Measurements from ENCODE around the gene LPP.
A peak's percentile ranks its signal among the peaks of the same experiment; 100 is the strongest.

LPP gene

DNA sequence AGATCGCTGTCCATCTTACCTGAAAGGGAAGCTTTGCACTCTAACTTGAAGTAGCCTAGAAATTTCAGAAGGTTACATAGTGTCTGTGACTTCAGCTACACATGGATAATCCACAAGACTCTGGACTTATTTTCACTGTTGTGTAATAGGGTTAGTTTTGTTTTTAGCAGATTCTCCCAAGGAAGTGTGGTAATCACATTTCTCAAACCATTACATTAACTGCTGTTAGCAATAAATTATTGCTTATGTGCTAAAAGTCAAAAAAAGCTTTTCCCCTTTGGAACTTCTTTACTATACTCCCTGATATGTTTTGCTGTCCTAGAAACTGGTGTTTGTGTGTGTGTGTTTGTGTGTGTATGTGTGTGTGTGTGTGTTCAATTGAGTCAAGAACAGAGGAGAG, 666.0 kb downstream of the LPP start:
- no peak for DNase-seq

DNA sequence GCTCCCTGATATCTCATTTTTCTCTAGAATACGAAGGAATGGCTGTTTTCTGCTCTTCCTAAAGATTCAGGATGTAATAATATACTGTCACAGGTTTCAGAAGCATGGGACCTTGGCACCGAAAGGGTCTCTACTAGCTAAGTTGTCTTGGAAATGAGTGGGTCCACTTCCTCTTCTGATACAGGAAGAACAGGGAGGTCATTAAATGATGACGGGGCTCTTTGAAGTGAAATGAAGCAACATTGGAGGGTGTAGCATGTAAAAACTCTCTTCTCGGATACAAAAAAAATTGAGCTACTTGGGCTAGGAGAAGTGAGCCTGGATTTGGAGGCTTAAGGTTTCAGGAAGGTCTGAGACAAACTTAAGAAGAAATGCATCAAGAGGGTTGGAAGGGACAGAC, 668.0 kb downstream of the LPP start:
- DNase-seq = no peak

- no peak for DNase-seq
Observed at GRCh38 chr3:188822411-188822810, 668.5 kb downstream of the LPP start.

DNA sequence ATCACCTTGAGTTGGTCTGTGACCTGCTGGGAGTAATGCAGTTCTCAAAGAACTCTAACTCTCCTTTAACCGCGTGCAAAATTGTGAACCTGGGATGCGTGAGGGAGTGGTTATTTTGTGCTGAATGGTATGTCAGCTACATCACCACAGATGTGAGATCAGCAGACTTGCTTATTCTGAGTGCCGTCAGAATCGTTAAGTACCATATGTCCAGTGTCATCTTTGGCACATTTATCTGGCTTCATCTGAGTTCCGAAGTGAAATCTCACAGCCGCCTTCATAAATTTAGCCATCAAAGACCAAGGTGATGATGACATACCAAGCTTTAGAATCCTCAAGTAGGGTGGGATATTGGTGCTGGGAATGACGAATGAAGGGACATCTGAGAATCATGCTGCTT, 670.6 kb downstream of the LPP start:
- no peak for DNase-seq

- DNase-seq = no peak
Observed at GRCh38 chr3:188825901-188826300, 671.9 kb downstream of the LPP start.

DNA sequence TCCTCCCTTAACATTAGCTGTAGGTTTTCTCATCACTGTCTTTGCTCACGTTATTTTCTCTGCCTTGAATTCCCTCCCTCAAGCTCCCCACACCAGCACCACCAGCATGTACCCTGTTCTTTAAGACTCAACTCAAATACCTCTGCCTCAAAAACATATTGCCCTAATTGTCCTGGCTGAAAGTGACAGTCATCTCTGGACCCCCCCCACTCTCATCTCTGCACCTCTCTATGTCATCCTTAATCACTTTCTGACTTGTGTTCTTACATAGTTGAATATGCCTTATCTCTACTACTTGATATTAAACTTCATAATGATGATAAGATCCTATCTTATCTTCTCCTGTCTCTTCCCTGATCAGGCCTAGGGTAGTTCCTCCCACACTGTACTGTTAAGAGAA, 672.6 kb downstream of the LPP start:
- DNase-seq = no peak

- no peak for DNase-seq
Observed at GRCh38 chr3:188827103-188827502, 673.1 kb downstream of the LPP start.

DNA sequence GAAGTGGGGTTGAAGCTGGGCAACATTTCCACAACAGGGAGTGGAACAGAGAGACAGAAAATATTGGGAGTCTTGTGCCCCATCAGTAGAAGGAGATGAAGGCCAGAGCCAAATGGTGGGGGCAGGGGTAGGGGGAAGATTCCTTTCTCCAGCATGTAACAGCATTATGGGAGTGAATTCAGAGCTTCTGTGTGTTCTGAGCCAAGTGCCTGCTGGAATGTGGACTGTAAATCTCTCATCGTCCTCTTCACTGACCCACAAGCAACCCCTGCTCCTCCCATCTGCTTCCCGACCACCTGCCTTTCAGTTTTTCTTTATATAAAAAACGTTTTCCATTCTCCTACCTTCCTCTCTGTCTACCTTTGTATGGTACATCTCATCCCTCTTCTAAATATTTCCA, 673.6 kb downstream of the LPP start:
- no peak for DNase-seq

- no peak for DNase-seq
Observed at GRCh38 chr3:188829130-188829529, 675.2 kb downstream of the LPP start.

- no peak for DNase-seq
Observed at GRCh38 chr3:188829576-188829975, 675.6 kb downstream of the LPP start.

GRCh38 chr3:188830893-188831292, 676.9 kb downstream of the LPP start:
- DNase-seq = no peak

DNA sequence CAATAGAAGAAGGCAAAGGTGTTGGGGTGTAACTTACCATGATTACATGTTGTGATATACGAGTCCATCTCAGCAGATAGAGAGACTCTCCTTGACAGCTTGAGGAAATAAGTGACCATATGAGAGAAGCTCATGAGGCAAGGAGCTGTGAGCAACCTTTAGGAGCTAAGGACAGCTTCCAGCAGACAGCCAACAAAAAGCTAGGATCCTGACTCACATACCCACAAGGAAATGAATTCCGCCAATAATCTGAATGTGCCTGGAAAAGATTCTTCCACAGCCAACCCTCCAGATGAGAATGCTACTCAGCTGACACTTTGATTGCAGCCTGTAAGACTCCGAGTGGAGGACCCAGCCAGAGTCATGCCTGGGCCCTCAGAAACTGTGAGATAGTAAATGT, 678.2 kb downstream of the LPP start:
- no peak for DNase-seq

- no peak for DNase-seq
Observed at GRCh38 chr3:188832961-188833721, 679.2 kb downstream of the LPP start.

DNA sequence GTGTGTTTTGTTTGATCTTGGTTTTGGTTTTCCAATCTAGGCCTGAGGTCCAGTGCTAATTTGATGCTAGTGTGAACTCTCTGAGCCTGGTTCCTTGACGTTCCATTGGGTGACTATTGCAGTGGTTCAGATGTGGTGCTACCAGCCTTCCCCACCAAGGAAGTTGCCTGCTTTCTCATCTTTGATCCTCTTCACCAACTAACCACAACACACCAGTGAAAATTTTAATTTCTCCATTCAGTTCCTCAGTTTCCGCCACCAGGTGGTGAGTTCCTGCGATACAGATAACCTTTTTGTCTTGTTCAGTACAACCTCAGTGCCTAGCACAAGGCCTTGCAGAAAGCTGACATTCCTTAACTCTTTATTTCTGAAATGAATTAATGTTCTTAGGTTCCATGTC, 680.4 kb downstream of the LPP start:
- no peak for DNase-seq

- DNase-seq = no peak
Observed at GRCh38 chr3:188839187-188839695, 685.3 kb downstream of the LPP start.

GRCh38 chr3:188840290-188840689, 686.3 kb downstream of the LPP start:
- DNase-seq = no peak

- no peak for DNase-seq
Observed at GRCh38 chr3:188841906-188842305, 687.9 kb downstream of the LPP start.

- DNase-seq = no peak
Observed at GRCh38 chr3:188842639-188843038, 688.7 kb downstream of the LPP start.

DNA sequence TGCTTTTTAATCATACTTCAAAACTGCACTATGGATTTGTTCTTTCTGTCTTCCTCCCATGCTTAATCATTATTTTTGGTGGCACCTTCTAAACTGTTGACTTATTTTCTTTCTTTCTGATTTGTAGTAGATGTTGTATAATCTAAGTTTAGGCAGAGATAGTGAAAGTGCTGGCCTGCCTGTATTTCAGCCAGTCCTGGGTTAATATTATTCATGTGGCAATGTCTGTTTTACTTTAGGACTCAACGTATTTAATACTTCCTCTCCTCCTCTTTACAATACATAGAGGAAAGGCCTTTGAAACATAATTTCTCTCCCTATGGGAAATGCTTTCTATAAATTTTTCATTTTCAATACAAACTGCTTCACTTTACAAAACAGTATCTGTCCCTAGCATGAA, 690.1 kb downstream of the LPP start:
- DNase-seq = no peak

GRCh38 chr3:188845514-188845913, 691.6 kb downstream of the LPP start:
- no peak for DNase-seq

- DNase-seq = peak in 3 of 56 donors; percentile 0 to 2 (median 1)
Observed at GRCh38 chr3:188848947-188849346, 695.0 kb downstream of the LPP start.

GRCh38 chr3:188853856-188854771, 700.2 kb downstream of the LPP start:
- peak in 20 of 56 donors; percentile 2 to 53 (median 18) for DNase-seq

- no peak for DNase-seq
Observed at GRCh38 chr3:188854772-188855149, 700.8 kb downstream of the LPP start.

Measured in amygdala (tissue), 56 donors.